Spinal cord (tissue), 10 donors: Measurements from ENCODE around the gene ALKBH6. TPM values are rescaled to one million over a fixed set of nuclear protein-coding genes. Genes with fewer than 3 reads are reported as not detected.
"Not testable (repeated sequence)": the region's sequence is repeated elsewhere in the genome, so short reads cannot be mapped to it uniquely, and the experiment has no call there.

ENCODE experiments used
- DNase-seq, 6 donors: peaks; one replicate each; pipeline versions ENCODE4 v3.0.0 to v3.0.0-alpha.2; 2013 to 2015; ENCODE audit warnings: low spot score in 6 of 6, low read depth in 4 of 6
- H3K27ac ChIP-seq: one replicate; pipeline ENCODE4 v1.5.1; 2013; ENCODE audit warnings: low read depth, low read length, control low read depth
- H3K27me3 ChIP-seq: one replicate; pipeline ENCODE4 v1.6.1; 2013; ENCODE audit warnings: low read length; ENCODE audit not compliant: control insufficient read depth, insufficient read depth
- H3K36me3 ChIP-seq: one replicate; pipeline ENCODE4 v1.6.1; 2013; ENCODE audit warnings: low read length; ENCODE audit not compliant: control insufficient read depth, insufficient read depth
- H3K4me1 ChIP-seq: one replicate; pipeline ENCODE4 v1.6.1; 2013; ENCODE audit warnings: low read length; ENCODE audit not compliant: control insufficient read depth, insufficient read depth
- H3K4me3 ChIP-seq: one replicate; pipeline ENCODE4 v1.5.1; 2013; ENCODE audit warnings: low read depth, low read length, control low read depth
- H3K9me3 ChIP-seq: one replicate; pipeline ENCODE4 v1.6.1; 2013; ENCODE audit warnings: low read length; ENCODE audit not compliant: control insufficient read depth, insufficient read depth
- WGBS: methylation state at CpG from one replicate; pipeline ENCODE4 v1.1.5; 2013; ENCODE audit warnings: missing lambda C conversion rate; ENCODE audit not compliant: insufficient coverage; 5-methylcytosine and 5-hydroxymethylcytosine counted together
- polyA plus RNA-seq, 2 donors: library from polyadenylated mRNA; unstranded; fragments of 120-200 nt; gene quantifications; one replicate each; pipeline ENCODE4 v1.2.1, GENCODE V29; 2013; ENCODE audit not compliant: insufficient read length in 2 of 2
- total RNA-seq, 2 donors: library from RNA; depleted of rRNA in 1 of 2; stranded (reverse); fragments of 120-200 nt in 1 of 2; fragments of >200 nt in 1 of 2; gene quantifications; one replicate each; pipeline versions ENCODE4 v1.2.3 to v1.2.4, GENCODE V29; 2013 to 2014
- donor health status: healthy.

Gene ALKBH6
- total and polyA plus RNA-seq, 4 donors, result 12.6 to 29.2 (median 18.4) TPM

DNA sequence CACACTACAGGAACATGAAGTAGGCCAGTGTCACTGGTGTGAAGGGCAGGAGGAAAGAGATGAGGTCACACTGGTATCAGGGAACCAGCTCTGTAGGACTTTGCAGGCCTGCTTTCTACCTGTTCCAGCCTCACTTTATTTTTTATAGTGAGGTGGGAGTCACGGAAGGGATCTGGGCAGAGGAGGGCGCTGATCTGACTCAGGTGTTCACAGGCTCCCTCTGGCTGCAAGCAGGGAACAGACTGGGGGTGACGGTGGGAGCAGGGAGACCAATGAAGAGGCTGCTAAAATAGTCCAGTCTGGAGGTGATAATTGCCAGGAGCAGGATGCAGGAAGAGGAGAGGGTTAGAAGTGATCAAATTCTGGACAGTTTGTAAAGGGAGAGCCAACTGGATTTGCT lies 37.2 kb upstream of the ALKBH6 start:
- Histone ChIP-seq H3K9me3 (no peaks in the 10 kb centered on the region), H3K36me3 (no peaks in the 10 kb centered on the region), H3K4me1 (peaks cover 23% of the 10 kb centered on the region), H3K27ac (no peak overlapping the region), H3K27me3 (no peaks in the 10 kb centered on the region), H3K4me3 (no peak overlapping the region)
- WGBS, result 49% methylated on average over 3 of the region's 3 CpGs
- DNase-seq, result peak in 1 of 6 donors; percentile 14

DNA sequence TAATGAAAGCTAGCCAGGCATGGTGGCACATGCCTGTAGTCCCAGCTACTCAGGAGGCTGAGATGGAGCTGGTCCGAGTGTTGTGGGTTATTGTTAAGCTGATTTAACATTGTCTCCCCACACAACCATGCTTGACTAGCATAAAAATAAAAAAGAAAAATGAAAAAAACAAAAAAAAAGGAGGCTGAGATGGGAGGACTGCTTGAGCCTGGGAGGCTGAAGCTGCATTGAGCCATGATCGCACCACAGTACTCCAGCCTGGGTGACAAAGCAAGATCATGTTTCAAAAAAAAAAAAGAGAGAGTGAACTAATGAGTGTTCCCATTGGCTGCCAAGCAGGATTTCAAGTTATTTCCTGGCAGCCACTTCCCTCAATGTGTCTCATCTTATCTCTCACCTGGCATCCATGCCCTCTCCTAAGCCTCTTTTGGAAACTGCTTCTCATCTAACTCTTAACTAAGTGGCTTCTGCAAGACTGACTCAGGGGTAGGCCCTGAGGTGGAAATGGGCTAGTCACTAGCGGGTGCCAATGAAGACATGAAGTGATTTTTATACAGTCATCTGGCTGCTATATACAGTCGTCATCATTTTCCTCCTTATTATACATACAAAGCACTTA lies 35.2 kb upstream of the ALKBH6 start:
- H3K9me3 ChIP-seq, result no peaks in the 10 kb centered on the region
- H3K27me3 ChIP-seq, result no peaks in the 10 kb centered on the region
- H3K36me3 ChIP-seq, result peaks cover 4% of the 10 kb centered on the region
- H3K4me3 ChIP-seq, result no peak overlapping the region
- H3K27ac ChIP-seq, result no peak overlapping the region
- DNase-seq, result no peak
- 100% methylated on average over 1 of the region's 4 CpGs for WGBS
- H3K4me1 ChIP-seq, result peaks cover 13% of the 10 kb centered on the region

DNA sequence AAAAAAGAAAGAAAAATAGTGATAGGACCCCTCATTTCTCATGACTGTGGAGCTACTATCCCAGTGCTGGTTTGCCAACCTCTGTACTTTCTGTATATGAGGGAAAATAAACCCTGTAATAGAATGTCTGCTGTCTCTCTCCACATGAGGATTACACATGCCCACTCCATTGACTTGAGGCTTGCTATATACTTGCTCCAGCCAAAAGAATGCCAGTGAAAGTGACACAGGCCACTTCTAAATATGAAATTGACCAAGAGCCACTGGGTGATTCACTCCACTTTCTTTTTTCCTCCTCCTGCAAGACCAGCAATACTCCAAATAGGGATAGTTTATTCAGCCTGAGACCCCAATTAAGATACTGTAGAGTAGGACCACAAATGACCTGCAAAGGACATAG lies 33.8 kb upstream of the ALKBH6 start:
- Histone ChIP-seq H3K4me3 (no peak overlapping the region), H3K27ac (no peak overlapping the region), H3K36me3 (peaks cover 4% of the 10 kb centered on the region), H3K4me1 (peaks cover 2% of the 10 kb centered on the region), H3K9me3 (no peaks in the 10 kb centered on the region), H3K27me3 (no peaks in the 10 kb centered on the region)
- DNase-seq, result no peak

DNA sequence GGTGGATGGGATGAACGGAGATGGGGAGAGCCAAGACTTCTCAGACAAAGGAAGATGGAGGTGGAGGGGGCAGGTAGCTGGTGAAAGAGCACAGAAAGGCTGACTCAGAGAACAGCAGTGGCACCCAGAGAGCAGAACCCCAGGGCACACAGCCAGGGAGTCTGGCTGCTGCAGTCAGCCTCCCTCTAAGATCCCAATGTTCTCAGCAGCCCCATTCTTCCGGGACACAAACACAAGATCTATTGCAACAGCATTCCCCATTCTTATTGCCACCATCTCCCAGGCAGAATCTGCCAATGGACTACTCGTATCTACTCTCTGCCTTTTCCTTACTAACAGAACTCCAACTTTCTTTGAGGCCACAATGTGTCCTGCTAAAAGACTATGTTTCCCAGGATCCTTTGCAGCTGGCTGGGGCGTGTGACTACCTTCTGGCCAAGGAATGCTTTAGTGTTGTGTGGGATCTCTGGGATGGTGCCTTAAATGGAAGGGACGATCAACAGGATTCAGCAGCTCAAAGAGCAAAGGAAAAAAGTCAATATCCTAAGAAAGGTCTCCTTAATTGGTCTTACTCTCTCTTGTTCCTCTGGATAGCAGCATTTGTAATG lies 32.5 kb upstream of the ALKBH6 start:
- Histone ChIP-seq H3K9me3 (no peaks in the 10 kb centered on the region), H3K4me3 (no peak overlapping the region), H3K27ac (no peak overlapping the region), H3K27me3 (no peaks in the 10 kb centered on the region), H3K36me3 (peaks cover 4% of the 10 kb centered on the region), H3K4me1 (no peaks in the 10 kb centered on the region)
- WGBS, result 85% methylated on average over 4 of the region's 5 CpGs
- DNase-seq, result no peak

DNA sequence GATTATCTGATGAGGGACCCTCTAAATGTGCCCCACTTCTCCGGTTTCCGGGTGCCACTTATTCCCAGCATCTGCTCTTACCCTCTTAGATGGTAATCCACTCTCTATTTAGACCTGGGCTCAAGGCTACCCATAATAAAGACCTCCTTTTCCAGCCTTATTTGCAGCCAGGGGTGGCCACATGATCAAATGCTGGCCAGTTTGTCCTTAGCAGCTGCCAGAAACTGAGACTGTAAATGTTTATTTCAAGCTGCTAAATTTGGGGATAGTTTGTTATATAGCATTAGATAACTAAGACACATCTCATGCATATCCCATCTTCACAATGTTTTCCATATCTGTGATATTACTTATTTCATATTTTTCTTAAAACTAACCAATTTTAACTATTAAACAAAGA lies 29.9 kb upstream of the ALKBH6 start:
- Histone ChIP-seq H3K27me3 (no peaks in the 10 kb centered on the region), H3K36me3 (peaks cover 15% of the 10 kb centered on the region), H3K4me1 (no peaks in the 10 kb centered on the region), H3K27ac (no peak overlapping the region), H3K9me3 (no peaks in the 10 kb centered on the region), H3K4me3 (no peak overlapping the region)
- DNase-seq, result no peak
- WGBS, result 88% methylated on average over 2 of the region's 2 CpGs

DNA sequence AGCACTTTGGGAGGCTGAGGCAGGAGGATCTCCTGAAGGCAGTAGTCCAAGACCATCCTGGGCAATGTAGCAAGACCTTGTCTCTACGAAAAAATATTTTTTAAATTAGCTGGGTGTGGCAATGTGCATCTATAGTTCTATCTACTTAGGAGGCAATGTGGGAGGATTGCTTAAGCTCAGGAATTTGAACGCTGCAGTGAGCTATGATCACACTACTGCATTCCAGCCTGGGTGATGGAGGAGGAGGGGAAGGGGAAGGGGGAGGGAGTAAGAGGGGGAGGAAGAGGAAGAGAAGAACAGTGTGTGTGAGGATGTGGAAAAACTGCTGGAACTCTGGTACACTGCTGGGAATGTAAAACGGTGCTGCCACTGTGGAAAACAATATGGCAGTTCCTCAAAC lies 27.8 kb upstream of the ALKBH6 start:
- 29% methylated on average over 1 of the region's 3 CpGs for WGBS
- H3K4me1 ChIP-seq, result no peaks in the 10 kb centered on the region
- peaks cover 30% of the 10 kb centered on the region for H3K36me3 ChIP-seq
- H3K4me3 ChIP-seq, result no peak overlapping the region
- H3K27ac ChIP-seq, result peak overlapping the region; percentile 36
- H3K9me3 ChIP-seq, result no peaks in the 10 kb centered on the region
- DNase-seq, result no peak
- H3K27me3 ChIP-seq, result no peaks in the 10 kb centered on the region

DNA sequence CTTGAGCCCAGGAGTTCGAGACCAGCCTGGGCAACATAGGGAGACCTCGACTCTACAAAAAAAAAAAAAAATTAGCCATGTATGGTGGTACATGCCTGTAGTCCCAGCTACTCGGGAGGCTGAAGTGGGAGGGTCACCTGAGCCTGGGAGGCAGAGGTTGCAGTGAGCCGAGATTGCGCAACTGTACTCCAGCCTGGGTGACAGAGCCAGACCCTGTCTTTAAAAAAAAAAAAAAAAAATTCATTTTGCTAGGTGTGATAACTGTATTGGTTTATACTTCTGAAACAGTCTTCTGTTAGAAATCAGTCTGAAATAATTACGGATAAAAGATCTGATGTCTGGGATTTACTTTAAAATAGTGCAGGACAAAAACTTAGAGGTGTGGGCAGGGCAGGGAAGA lies 27.1 kb upstream of the ALKBH6 start:
- not testable (repeated sequence) for H3K4me1 ChIP-seq, DNase-seq, H3K4me3 ChIP-seq, H3K27ac ChIP-seq, H3K27me3 ChIP-seq, H3K9me3 ChIP-seq
- peaks cover 30% of the 10 kb centered on the region for H3K36me3 ChIP-seq
- 89% methylated on average over 5 of the region's 6 CpGs for WGBS

DNA sequence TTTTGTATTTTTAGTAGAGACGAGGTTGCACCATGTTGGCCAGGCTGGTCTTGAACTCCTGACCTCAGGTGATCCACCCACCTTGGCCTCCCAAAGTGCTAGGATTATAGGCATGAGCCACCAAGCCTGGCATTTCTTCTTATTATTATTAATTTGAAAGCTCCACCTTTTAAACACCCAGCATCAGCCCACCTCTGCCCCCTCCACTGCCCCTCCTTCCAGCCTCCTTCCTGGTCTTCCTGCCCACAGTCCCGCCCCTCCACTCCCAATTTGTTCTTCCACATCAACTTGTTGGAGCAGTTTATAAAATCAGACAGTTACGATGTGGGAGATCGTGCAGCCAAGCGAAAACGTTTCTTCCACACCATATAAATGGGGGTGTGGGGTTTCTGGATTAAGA lies 26.5 kb upstream of the ALKBH6 start:
- Histone ChIP-seq H3K27ac (no peak overlapping the region), H3K4me1 (no peaks in the 10 kb centered on the region), H3K27me3 (no peaks in the 10 kb centered on the region), H3K9me3 (no peaks in the 10 kb centered on the region), H3K4me3 (no peak overlapping the region), H3K36me3 (peaks cover 33% of the 10 kb centered on the region)
- no peak for DNase-seq
- 100% methylated on average over 1 of the region's 6 CpGs for WGBS

DNA sequence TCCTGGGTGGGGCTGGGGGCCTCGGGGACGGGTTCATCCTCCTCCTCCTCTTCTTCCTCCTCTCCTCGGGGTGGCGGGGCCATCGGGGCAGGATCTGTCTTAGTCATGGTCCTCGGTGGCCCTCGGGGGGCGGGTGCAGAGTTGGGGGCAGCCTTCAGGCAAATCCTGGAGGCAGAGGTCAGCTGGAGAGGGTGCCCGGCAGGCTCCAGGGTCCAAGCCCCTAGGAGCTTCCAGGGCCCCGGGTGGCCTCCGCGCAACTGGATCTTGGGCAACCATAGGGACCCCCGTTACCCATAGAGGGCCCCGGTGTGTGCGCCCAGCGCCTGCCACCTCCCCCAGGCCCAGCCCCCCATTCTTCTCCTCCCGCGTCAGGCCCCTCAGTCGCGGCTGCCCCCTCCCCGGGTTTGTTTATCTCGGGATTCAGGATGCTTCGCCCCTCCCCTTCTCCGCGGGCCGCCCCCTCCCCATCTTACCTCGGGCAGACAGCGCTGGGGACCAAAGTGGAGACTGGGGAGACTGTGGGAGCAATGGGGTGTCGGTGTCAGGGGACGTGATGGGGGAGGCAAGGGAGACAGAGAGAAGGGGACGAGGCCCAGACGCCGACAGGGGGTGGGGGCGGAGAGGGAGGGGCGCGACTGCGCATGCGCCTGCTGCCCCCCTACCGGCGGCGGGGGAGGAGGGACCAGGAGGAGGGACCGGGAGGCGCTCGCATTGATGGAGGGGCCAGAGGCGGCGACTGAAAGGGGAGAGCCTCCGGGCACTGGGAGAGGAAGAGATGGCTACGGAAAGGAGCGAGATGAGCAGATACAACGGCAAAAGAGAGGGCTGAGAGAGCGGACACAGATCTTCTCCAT lies 18.5 kb upstream of the ALKBH6 start, which contains the start of gene CLIP3:
TSS of gene CLIP3 (minus strand) at position 623 of the 854 bp plus-strand sequence. CDS start at position 107, 516 bp downstream.
- Histone ChIP-seq H3K27me3 (no peaks in the 10 kb centered on the region), H3K27ac (peak within 1 kb of the TSS; percentile 71), H3K36me3 (peaks cover 37% of the 10 kb centered on the region), H3K9me3 (no peaks in the 10 kb centered on the region), H3K4me3 (peak within 1 kb of the TSS; percentile 84), H3K4me1 (peaks cover 20% of the 10 kb centered on the region)
- DNase-seq, result peak; percentile 74 to 96 (median 80)
- under 1% methylated on average over 35 of the region's 51 CpGs for WGBS
